GM12865 (cell line): Measurements from ENCODE around the gene EXOC3L2.

Experiments used
- DNase-seq: peaks from one replicate; pipeline ENCODE4 v3.0.0; 2010; ENCODE audit warnings: low read depth
- H3K4me3 ChIP-seq: 2 replicates; pipeline ENCODE4 v1.5.1; 2011; ENCODE audit warnings: mild to moderate bottlenecking, low read depth, low read length, control low read depth
- TF ChIP-seq, protein P1 (sequence below): IDR thresholded peaks from 2 replicates; pipeline ENCODE4 v1.5.1; 2011; ENCODE audit warnings: low read length, control low read depth, low read depth, inconsistent platforms; ENCODE audit not compliant: insufficient read depth; ENCODE audit errors: missing control alignments

Gene EXOC3L2

DNA sequence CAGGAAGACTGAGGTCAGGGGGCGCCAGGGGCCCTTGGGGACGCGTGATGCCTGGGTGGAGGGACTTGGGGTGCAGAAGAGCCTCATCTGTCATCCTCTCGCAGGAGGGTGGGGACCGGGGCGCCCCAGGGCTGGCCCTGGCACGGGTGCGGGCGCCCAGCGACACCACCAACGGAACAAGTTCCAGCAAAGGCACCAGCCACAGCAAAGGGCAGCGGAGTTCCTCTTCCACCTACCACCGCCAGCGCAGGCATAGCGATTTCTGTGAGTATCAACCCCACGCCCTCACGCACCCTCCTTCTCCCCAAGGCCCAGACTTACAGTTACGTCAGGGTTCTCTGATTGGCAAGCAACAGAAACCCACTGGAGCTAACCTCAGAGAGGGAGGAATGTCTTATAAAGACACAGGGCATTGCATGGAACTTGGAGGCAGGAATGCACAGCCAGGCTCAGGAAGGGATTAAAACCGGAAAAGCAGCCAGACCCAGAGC, 35.3 kb upstream of the EXOC3L2 start:
- TF ChIP-seq, protein P1, sequence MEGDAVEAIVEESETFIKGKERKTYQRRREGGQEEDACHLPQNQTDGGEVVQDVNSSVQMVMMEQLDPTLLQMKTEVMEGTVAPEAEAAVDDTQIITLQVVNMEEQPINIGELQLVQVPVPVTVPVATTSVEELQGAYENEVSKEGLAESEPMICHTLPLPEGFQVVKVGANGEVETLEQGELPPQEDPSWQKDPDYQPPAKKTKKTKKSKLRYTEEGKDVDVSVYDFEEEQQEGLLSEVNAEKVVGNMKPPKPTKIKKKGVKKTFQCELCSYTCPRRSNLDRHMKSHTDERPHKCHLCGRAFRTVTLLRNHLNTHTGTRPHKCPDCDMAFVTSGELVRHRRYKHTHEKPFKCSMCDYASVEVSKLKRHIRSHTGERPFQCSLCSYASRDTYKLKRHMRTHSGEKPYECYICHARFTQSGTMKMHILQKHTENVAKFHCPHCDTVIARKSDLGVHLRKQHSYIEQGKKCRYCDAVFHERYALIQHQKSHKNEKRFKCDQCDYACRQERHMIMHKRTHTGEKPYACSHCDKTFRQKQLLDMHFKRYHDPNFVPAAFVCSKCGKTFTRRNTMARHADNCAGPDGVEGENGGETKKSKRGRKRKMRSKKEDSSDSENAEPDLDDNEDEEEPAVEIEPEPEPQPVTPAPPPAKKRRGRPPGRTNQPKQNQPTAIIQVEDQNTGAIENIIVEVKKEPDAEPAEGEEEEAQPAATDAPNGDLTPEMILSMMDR = no peak
- DNase-seq = no peak
- H3K4me3 ChIP-seq = no peak overlapping the region

DNA sequence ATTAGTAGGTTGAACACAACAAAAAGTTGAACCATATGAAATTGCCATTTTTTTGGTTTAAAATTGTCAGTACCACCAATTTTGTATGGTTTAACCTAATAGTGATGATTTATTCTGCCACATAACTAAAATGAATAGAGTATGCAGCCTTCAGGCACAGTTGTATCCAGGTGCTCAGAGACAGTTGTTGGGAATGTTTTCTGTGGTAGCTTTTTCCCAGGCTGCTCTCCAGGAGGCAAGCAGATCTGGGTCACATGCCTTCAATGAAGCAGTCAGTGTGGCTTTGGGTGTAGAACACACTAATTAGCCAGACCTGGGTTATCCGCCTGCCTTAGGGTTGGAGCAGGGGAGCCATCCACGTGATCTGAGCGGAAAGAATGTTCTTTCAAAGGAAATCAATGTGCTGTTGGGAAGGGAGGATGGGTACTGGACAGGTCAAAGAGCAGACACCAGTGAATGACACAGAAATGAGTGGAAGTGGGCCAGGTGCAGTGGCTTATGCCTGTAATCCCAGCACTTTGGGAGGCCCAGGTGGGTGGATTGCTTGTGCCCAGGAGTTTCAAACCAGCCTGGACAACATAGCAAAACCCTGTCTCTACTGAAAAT, 34.5 kb upstream of the EXOC3L2 start:
- no peak for DNase-seq
- TF ChIP-seq, protein P1 = no peak
- no peak overlapping the region for H3K4me3 ChIP-seq

DNA sequence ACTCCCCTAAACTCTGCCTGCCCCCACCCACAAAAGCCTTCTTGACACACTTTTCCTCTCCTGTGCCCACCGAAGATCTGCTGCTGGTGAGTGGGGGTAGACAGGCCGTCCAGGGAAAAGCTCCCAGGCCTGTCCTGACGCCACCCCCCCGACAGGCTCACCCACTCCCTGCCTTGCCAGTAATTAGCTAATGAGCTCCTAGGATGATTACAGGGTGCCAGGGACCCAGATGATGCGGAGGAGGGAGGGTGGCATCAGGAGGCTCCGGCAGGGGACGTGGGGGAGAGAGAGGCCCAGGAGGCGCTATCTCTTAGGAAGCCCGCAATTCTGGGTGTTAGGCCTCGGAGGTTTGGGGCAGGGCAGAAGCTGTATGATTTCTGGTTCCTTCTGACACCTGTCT, 32.9 kb upstream of the EXOC3L2 start:
- TF ChIP-seq, protein P1 = no peak
- no peak for DNase-seq
- no peak overlapping the region for H3K4me3 ChIP-seq

DNA sequence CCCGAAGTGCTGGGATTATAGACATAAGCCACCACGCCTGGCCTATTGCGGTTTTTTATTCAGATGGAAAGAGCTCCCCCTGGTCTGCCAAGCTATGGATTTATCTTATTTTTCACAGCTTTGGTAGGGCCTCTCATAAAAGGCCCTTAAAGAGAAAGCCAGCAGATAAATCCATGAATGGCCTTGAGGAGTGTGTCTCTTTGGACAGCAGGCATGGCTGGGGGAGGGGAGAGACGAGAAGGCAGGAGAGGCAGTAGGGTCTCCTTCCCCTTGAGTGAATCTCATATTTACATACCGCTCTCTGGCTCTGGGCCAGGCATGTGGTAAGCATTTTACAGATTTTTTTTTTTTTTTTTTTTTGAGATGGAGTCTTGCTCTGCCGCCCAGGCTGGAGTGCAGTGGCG, 31.1 kb upstream of the EXOC3L2 start:
- TF ChIP-seq, protein P1 = no peak
- no peak for DNase-seq
- H3K4me3 ChIP-seq = no peak overlapping the region

DNA sequence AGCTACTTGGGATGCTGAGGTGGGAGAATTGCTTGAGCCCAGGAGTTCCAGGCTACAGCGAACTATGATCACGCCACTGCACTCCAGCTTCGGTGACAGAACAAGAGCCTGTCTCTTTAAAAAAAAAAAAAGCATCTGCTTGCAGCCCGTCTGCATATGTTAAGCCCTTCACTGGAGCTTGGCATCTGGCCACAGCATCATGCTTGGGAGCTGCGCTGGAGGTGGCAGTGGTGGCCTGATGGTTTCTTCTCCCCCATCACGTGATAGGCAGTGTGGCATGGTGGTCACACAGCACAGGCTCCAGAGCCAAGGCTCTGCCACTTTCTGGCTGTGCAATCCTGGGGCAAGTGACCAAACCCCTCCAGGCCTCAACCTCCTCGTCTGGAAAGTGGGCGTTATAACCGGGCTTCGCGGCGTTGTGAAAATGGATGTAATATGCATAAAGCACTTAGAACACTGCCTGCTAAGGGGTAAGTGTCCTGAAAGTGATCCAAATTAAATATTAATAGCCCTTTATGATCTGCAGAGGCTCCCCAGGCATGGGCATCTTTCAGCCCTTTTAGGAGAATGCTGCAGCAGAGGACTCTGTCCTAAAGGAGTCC, 30.3 kb upstream of the EXOC3L2 start:
- no peak for DNase-seq
- TF ChIP-seq, protein P1 = no peak
- H3K4me3 ChIP-seq = no peak overlapping the region

DNA sequence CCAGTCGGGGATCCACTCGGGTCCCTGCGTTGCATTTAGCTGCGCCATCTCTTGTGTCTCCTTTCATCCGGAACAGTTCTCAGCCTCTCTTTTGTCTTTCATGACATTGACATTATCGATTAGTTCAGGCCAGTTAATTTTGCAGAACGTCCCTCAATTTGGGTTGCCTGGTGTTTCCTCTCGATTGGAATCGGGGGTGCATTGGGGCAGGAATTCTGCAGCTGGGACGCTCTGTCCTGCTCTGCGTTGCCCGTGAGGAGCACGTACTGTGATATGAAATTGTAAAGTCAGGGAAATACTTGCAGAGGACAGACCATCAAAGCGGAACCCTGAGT, 28.3 kb upstream of the EXOC3L2 start:
- no peak for DNase-seq
- H3K4me3 ChIP-seq = no peak overlapping the region
- TF ChIP-seq, protein P1 = no peak

DNA sequence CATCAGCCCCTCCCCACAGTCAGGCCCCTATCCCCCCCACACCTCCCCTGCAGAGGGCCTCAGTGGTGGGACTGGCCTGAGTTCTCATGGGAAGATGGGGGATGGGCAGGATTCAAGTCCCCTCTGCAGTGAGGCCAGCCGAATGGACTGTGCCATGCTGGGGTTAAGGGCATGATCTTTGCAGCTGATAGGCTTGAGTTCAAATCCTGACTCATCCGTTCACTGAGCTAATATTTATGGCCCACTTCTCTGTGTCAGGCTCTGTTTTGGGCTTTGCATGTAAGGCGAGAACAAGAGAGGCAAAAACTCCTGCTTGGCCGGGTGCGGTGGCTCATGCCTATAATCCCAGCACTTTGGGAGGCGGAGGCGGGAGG, 26.5 kb upstream of the EXOC3L2 start:
- DNase-seq = no peak
- TF ChIP-seq, protein P1 = no peak
- H3K4me3 ChIP-seq = no peak overlapping the region
